Ascending aorta (tissue), 2 donors: ENCODE measurements around the gene ADGRV1. TPM values are rescaled to one million over a fixed set of nuclear protein-coding genes. Genes with fewer than 3 reads are reported as not detected.

Source experiments
- DNase-seq, 2 donors: peaks; one replicate each; pipeline ENCODE4 v3.0.0-alpha.2; 2019; ENCODE audit warnings: low spot score in 2 of 2
- H3K27ac ChIP-seq, 2 donors: fragments of 200-600 bp; sonication (generic); one replicate each; pipeline ENCODE4 v1.5.1; 2016 to 2017; ENCODE audit warnings: mild to moderate bottlenecking in 1 of 2
- H3K27me3 ChIP-seq: fragments of 200-600 bp; sonication (generic); one replicate; pipeline ENCODE4 v1.5.1; 2017
- H3K36me3 ChIP-seq, 2 donors: fragments of 200-600 bp; sonication (generic); one replicate each; pipeline ENCODE4 v1.5.1; 2016
- H3K4me1 ChIP-seq, 2 donors: fragments of 200-600 bp; sonication (generic); one replicate each; pipeline ENCODE4 v1.5.1; 2016 to 2017; ENCODE audit warnings: mild to moderate bottlenecking in 1 of 2
- H3K4me3 ChIP-seq, 2 donors: fragments of 200-600 bp; sonication (generic); one replicate each; pipeline ENCODE4 v1.5.1; 2016 to 2017; ENCODE audit warnings: mild to moderate bottlenecking in 1 of 2
- H3K9me3 ChIP-seq, 2 donors: fragments of 200-600 bp; sonication (generic); one replicate each; pipeline ENCODE4 v1.5.1; 2016
- CTCF ChIP-seq, 3 experiments: fragments of 200-600 bp in 2 of 3; fragments of 450-650 bp in 1 of 3; sonication (generic) in 2 of 3; IDR thresholded peaks; one replicate each; pipeline ENCODE4 v1.5.1; 2016 to 2019; ENCODE audit warnings: antibody characterized with exemption in 3 of 3, mild to moderate bottlenecking in 1 of 3, moderate library complexity in 1 of 3
- intact Hi-C: fragments of 100-400 bp; cut with DNase I; formaldehyde crosslinking; loops from one replicate; pipeline ENCODE4 v1.15.1; 2023
- total RNA-seq: library from RNA; depleted of rRNA; stranded (reverse); fragments of >200 nt; gene quantifications from one replicate; pipeline ENCODE4 v1.1.0, GENCODE V29; 2016

The ADGRV1 gene
- total RNA-seq, 1 donor from 2014 or later, result 6.9 TPM

GRCh38 chr5:90947667-90948066 is 389.1 kb downstream of the ADGRV1 start:
- Histone ChIP-seq H3K4me3 (no peak overlapping the region), H3K36me3 (no peaks in the 10 kb centered on the region), H3K9me3 (no peaks in the 10 kb centered on the region), H3K27me3 (no peaks in the 10 kb centered on the region), H3K4me1 (no peaks in the 10 kb centered on the region), H3K27ac (no peak overlapping the region)
- TF ChIP-seq CTCF (IDR thresholded peaks at IDR 0.05), result no peak
- intact Hi-C loops, result no loop called here
- DNase-seq, result no peak

DNA sequence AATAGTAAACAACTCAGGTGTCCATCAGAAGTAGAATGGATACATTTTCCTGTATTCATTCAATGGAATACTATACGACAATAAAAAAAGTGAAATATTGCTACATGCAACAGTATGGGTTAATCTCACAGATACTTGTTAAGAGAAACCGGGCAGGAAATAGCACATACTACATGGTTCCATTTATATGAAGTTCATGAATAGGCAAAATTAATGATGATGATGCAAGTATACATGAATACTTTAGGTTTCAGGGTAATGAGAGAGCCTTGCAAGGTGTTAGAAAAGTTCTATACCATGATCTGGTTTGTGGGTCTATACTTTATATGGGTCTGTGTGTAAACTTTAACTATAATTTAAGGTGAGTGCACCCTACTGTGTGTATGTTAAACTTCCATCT is 390.4 kb downstream of the ADGRV1 start:
- H3K27ac ChIP-seq, result no peak overlapping the region
- TF ChIP-seq CTCF (IDR thresholded peaks at IDR 0.05), result no peak
- H3K9me3 ChIP-seq, result no peaks in the 10 kb centered on the region
- DNase-seq, result no peak
- H3K4me3 ChIP-seq, result no peak overlapping the region
- H3K27me3 ChIP-seq, result no peaks in the 10 kb centered on the region
- H3K4me1 ChIP-seq, result no peaks in the 10 kb centered on the region
- H3K36me3 ChIP-seq, result no peaks in the 10 kb centered on the region
- intact Hi-C loops, result no loop called here

DNA sequence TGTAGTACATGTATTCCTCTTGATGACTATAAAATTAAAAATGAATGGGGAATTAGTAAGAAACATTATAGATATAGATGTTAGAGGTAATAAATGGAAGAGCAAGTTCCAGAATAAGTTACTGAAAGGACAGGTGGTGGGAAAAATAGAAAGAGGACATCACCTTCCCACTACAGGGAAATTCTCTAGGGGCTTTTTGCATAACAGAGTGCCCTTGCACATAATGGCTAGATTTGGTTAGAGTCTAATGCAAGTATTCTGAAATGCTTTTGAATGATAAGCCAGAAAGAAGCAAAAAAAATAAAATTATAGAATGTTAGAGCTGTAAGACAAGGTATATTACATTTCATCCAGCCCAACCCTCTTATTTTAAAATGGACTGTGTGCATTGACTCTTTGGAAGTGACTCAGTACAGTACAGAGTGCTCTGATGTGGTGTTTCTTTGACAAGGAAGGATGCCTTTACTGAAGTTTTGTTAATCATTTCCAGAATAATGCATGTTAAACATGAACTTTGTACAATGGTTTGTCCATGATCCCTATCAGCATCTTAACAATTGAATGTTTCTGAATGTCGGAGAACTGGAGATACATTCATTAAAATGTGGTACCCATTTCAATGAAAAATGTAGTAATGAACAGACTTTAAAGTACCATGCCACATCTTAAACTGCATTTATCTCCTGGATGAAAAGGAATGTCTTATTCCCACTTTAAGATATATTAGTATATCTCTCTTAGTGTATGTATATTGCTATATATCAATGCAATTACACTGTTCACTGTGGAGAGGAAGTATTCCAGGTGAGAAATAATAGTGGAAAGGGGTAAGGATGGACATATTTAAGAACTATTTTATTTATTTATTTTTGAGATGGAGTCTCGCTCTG is 391.1 kb downstream of the ADGRV1 start:
- H3K27me3 ChIP-seq, result no peaks in the 10 kb centered on the region
- no peaks in the 10 kb centered on the region for H3K36me3 ChIP-seq
- no peak for DNase-seq
- no peak overlapping the region for H3K27ac ChIP-seq
- no peak overlapping the region for H3K4me3 ChIP-seq
- TF ChIP-seq CTCF (IDR thresholded peaks at IDR 0.05), result no peak
- no peaks in the 10 kb centered on the region for H3K9me3 ChIP-seq
- H3K4me1 ChIP-seq, result no peaks in the 10 kb centered on the region
- intact Hi-C loops, result no loop called here

- no peak for TF ChIP-seq CTCF (IDR thresholded peaks at IDR 0.05)
- no peak for DNase-seq
- Histone ChIP-seq H3K27me3 (no peaks in the 10 kb centered on the region), H3K4me1 (no peaks in the 10 kb centered on the region), H3K36me3 (no peaks in the 10 kb centered on the region), H3K27ac (no peak overlapping the region), H3K4me3 (no peak overlapping the region), H3K9me3 (no peaks in the 10 kb centered on the region)
- intact Hi-C loops, result no loop called here
Measured at GRCh38 chr5:90955001-90955635, 396.5 kb downstream of the ADGRV1 start.

DNA sequence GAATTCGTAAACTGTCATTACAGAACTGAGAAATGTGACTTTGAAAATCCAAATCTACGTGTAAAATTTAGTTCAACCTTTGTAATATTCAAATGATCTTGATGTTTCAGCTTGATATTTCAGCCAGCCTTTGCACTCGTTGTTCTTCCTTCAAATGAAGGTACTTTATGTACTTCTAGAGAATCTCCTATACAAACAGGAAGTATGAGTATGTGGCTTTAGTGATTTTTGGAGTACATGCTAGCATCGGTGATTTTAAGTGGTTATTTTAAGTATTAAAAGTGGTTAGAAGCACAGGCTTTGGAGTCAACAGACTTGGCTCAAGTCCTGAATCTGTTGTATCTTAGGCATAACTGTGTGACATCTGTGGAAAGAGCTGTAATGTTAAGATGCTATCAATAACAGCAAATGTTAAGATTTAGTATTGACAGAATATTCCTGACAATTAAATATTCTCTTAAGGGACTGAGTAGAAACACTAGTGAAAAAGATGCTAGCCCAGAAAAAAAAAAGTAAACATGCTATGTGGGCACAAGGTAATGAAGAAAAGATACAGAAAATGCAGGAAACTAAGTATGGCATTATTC is 398.0 kb downstream of the ADGRV1 start:
- no peak overlapping the region for H3K27ac ChIP-seq
- intact Hi-C loops, result no loop called here
- no peaks in the 10 kb centered on the region for H3K36me3 ChIP-seq
- H3K4me1 ChIP-seq, result no peaks in the 10 kb centered on the region
- H3K4me3 ChIP-seq, result no peak overlapping the region
- no peaks in the 10 kb centered on the region for H3K27me3 ChIP-seq
- DNase-seq, result no peak
- H3K9me3 ChIP-seq, result no peaks in the 10 kb centered on the region
- no peak for TF ChIP-seq CTCF (IDR thresholded peaks at IDR 0.05)
